ENCODE measurements around the gene PPTC7. TPM values are rescaled to one million over a fixed set of nuclear protein-coding genes. Genes with fewer than 3 reads are reported as not detected.

Gene PPTC7
- total RNA-seq, 3 donors from 2014 or later = 32.2 to 34.8 (median 32.8) TPM

DNA sequence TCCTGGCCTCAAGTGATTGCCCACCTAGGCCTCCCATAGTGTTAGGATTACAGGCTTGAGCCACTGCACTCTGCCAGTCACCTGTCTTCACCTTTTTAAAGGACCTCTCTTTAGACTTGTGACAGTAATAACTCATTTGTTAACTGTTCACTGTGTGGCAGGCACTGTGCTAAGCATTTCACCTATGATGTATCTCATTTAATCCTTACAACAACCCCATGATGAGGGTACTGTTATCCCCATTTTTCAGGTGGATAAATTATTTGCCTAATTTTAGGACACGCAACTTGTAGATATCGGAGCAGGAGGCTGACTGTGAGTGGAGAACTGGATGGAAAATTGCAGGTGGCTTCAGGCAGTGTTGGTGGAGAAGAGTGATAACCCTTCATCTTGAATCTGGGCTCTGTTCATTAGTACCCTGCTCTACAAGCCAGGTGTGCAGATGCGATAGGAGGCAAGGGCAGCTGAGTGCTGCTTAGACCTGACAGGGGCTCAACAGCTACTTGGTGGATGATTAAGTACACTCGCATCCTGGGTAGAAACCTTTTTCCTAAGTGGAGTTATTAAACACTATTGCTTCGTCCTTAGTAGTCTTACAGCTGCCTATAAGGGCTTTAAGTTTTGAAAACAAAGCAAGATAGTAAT, 33.5 kb upstream of the PPTC7 start:
- intact Hi-C loops (cut with DNase I, micrococcal nuclease) = no loop called here
- H3K4me1 ChIP-seq (ENCODE audit: low read depth) = no peaks in the 10 kb centered on the region
- TF ChIP-seq, protein P1, sequence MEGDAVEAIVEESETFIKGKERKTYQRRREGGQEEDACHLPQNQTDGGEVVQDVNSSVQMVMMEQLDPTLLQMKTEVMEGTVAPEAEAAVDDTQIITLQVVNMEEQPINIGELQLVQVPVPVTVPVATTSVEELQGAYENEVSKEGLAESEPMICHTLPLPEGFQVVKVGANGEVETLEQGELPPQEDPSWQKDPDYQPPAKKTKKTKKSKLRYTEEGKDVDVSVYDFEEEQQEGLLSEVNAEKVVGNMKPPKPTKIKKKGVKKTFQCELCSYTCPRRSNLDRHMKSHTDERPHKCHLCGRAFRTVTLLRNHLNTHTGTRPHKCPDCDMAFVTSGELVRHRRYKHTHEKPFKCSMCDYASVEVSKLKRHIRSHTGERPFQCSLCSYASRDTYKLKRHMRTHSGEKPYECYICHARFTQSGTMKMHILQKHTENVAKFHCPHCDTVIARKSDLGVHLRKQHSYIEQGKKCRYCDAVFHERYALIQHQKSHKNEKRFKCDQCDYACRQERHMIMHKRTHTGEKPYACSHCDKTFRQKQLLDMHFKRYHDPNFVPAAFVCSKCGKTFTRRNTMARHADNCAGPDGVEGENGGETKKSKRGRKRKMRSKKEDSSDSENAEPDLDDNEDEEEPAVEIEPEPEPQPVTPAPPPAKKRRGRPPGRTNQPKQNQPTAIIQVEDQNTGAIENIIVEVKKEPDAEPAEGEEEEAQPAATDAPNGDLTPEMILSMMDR (IDR thresholded peaks at IDR 0.05) = no peak
- DNase-seq (no peak), ATAC-seq (no peak)
- no peaks in the 10 kb centered on the region for H3K36me3 ChIP-seq (ENCODE audit: low read depth)
- H3K4me3 ChIP-seq = no peak overlapping the region
- H3K9me3 ChIP-seq = no peaks in the 10 kb centered on the region

DNA sequence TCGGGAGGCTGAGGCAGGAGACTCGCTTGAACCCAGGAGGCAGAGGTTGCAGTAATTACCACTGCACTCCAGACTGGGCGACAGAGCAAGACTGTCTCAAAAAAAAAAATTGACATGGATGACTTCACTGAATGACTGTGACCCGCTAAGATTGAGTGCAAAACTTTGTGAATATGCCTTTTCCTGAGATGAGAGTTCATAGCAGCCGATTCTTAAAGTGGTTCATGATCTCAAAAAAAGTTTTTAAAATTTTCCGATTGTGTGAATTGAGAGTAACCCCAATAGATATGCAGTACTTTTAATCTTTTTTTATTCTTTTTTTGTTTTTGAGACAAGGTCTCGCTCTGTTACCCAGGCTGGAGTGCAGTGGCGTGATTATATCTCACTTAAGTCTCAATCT, 32.1 kb upstream of the PPTC7 start:
- Histone ChIP-seq H3K4me3 (no peak overlapping the region), H3K36me3 (ENCODE audit: low read depth) (no peaks in the 10 kb centered on the region), H3K4me1 (ENCODE audit: low read depth) (no peaks in the 10 kb centered on the region), H3K9me3 (no peaks in the 10 kb centered on the region)
- TF ChIP-seq, protein P1 (IDR thresholded peaks at IDR 0.05) = no peak
- ATAC-seq (no peak), DNase-seq (no peak)
- intact Hi-C loops (cut with DNase I, micrococcal nuclease) = no loop called here

DNA sequence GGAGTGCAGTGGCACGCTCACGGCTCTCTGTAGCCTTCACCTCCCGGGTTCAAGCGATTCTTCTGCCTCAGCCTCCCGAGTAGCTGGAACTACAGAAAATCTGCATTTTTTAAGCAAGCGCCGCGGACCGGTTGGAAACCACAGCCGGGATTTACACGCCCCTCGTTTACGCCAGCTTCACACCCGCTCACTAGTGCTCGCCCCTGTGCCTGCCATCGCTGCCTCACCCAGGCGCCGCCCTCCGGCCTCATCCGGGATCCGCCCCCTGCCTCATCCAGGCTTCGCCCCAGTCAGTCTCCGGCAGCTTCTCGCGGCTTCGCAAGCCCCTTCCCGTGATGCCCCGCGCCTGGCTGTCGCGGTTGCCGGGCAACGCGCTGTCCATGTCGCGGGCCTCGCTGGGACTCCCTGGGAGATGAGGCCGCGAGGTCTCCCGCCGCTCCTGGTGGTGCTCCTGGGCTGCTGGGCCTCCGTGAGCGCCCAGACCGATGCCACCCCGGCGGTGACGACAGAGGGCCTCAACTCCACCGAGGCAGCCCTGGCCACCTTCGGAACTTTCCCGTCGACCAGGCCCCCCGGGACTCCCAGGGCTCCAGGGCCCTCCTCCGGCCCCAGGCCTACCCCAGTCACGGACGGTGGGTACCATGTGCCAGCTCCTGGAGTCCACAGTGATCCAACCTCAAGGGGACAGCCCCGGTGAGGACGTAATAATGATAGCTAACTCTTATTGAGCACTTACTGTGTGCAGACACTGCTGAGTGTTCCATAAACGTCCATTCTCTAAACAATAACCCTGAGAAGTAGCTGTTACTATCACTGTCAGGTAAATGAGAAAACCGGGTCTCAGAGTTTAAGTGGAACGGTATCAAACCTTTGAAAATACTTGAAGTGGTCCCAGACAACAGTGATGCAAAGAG, 30.9 kb upstream of the PPTC7 start, which contains the start of gene TCTN1:
TSS of gene TCTN1 (plus strand) at position 359 of the 914 bp plus-strand sequence. CDS start at position 413, 54 bp downstream.
- Histone ChIP-seq H3K4me3 (peak within 1 kb of the TSS; percentile 25), H3K9me3 (no peaks in the 10 kb centered on the region), H3K4me1 (ENCODE audit: low read depth) (no peaks in the 10 kb centered on the region), H3K36me3 (ENCODE audit: low read depth) (no peaks in the 10 kb centered on the region)
- TF ChIP-seq, protein P1 (IDR thresholded peaks at IDR 0.05) = no peak
- peak; percentile 100 for ATAC-seq
- DNase-seq = peak; percentile 98
- intact Hi-C loops (cut with DNase I, micrococcal nuclease) = no loop called here

DNA sequence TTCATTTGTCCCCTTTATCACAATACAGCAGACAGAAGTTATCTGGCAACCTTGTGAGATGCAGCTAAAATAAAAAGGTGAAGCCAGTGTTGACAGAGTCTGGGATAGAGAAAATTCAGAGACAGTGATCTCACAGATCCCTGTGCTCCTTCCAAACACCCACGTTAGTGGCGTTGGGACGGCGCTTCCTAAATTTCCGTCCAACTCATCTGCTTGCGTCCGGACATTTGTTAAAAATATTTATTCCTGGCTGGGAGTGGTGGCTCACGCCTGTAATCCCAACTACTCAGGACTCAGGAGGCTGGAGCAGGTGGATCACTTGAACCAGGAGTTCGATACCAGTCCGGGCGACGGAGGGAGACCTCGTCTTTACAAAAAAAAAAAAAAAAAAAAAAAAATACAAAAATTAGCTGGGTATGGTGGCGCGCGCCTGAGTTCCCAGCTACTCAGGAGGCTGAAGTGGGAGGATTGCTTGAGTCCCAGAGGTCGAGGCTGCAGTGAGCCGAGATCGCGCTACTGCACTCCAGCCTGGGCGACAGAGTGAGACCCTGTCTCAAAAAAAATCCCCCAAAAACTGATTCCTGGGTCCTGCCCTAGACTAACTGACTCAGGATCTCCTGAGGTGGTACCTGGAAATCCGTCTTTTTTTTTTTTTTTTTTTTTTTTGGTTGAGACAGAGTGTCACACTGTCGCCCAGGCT, 30.1 kb upstream of the PPTC7 start:
- H3K4me3 ChIP-seq = no peak overlapping the region
- ATAC-seq (no peak), DNase-seq (no peak)
- H3K4me1 ChIP-seq (ENCODE audit: low read depth) = no peaks in the 10 kb centered on the region
- H3K36me3 ChIP-seq (ENCODE audit: low read depth) = no peaks in the 10 kb centered on the region
- TF ChIP-seq, protein P1 (IDR thresholded peaks at IDR 0.05) = no peak
- intact Hi-C loops (cut with DNase I, micrococcal nuclease) = no loop called here
- no peaks in the 10 kb centered on the region for H3K9me3 ChIP-seq

DNA sequence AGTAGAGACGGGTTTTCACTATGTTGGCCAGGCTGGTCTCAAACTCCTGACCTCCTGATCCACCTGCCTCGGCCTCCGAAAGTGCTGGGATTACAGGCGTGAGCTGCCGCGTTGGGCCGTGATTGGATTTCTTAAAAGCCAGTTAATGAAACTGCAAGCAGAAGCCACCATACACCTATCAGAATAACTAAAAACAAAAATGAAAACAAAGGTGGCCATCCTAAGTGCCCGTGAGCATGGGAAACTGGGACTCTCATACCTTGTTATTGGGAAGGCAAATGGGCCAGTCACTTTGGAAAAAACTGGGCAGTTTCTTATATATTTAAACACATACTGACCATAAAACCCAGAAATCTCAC, 23.1 kb upstream of the PPTC7 start:
- H3K9me3 ChIP-seq = no peaks in the 10 kb centered on the region
- DNase-seq = no peak
- no peak overlapping the region for H3K4me3 ChIP-seq
- no peaks in the 10 kb centered on the region for H3K36me3 ChIP-seq (ENCODE audit: low read depth)
- ATAC-seq = no peak
- H3K4me1 ChIP-seq (ENCODE audit: low read depth) = no peaks in the 10 kb centered on the region
- intact Hi-C loops (cut with DNase I, micrococcal nuclease) = no loop called here
- TF ChIP-seq, protein P1 (IDR thresholded peaks at IDR 0.05) = no peak
